Stomach (tissue), 4 donors: Measurements from ENCODE around the gene RANBP17.
"Not testable (repeated sequence)": the region's sequence is repeated elsewhere in the genome, so short reads cannot be mapped to it uniquely, and the experiment has no call there.

ENCODE experiments used
- POLR2A ChIP-seq, 4 donors: fragments of 450-650 bp; IDR thresholded peaks; one replicate each; pipeline ENCODE4 v1.6.1; 2016; ENCODE audit warnings: antibody characterized with exemption in 4 of 4, control low read depth in 2 of 4, mild to moderate bottlenecking in 1 of 4, moderate library complexity in 1 of 4
- POLR2AphosphoS5 ChIP-seq, 3 donors: sonication (generic); formaldehyde crosslinking; IDR thresholded peaks; one replicate each; pipeline ENCODE4 v1.6.1; 2016; ENCODE audit warnings: antibody characterized with exemption in 3 of 3
- TF ChIP-seq, protein P1 (sequence below), 7 experiments: fragments of 450-650 bp in 4 of 7; fragments of 200-600 bp in 3 of 7; sonication (generic) in 3 of 7; IDR thresholded peaks; one replicate each; pipeline ENCODE4 v1.5.1; 2016 to 2019; ENCODE audit warnings: antibody characterized with exemption in 7 of 7, control low read depth in 2 of 7, mild to moderate bottlenecking in 1 of 7

DNA sequence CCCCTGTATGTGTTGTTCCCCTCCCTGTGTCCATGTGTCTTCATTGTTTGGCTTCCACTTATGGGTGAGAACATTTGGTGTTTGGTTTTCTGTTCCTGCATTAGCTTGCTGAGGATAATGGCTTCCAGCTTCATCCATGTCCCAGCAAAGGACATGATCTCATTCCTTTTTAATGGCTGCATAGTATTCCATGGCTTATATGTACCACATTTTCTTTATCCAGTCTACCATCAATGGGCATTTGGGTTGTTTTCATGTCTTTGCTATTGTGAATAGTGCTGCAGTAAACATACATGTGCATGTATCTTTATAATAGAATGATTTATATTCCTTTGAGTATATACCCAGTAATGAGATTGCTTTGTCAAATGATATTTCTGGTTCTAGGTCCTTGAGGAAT is 8.6 kb downstream of the RANBP17 start:
- TF ChIP-seq, protein P1, sequence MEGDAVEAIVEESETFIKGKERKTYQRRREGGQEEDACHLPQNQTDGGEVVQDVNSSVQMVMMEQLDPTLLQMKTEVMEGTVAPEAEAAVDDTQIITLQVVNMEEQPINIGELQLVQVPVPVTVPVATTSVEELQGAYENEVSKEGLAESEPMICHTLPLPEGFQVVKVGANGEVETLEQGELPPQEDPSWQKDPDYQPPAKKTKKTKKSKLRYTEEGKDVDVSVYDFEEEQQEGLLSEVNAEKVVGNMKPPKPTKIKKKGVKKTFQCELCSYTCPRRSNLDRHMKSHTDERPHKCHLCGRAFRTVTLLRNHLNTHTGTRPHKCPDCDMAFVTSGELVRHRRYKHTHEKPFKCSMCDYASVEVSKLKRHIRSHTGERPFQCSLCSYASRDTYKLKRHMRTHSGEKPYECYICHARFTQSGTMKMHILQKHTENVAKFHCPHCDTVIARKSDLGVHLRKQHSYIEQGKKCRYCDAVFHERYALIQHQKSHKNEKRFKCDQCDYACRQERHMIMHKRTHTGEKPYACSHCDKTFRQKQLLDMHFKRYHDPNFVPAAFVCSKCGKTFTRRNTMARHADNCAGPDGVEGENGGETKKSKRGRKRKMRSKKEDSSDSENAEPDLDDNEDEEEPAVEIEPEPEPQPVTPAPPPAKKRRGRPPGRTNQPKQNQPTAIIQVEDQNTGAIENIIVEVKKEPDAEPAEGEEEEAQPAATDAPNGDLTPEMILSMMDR (IDR thresholded peaks at IDR 0.05) = not testable (repeated sequence)
- not testable (repeated sequence) for TF ChIP-seq POLR2AphosphoS5, POLR2A (IDR thresholded peaks at IDR 0.05)
